Motor neuron (in vitro differentiated cells): ENCODE data around the gene KIAA1217. TPM values are rescaled to one million over a fixed set of nuclear protein-coding genes. Genes with fewer than 3 reads are reported as not detected.
"Not testable (repeated sequence)": the region's sequence is repeated elsewhere in the genome, so short reads cannot be mapped to it uniquely, and the experiment has no call there.

Source experiments
- ATAC-seq, 8 experiments: fragments of 200-7000 bp; cut with Tn5 transposase; replicated peaks in 6 of 8; 2 replicates each; pipeline ENCODE4 v1.8.0; 2021; ENCODE audit warnings: mild to moderate bottlenecking in 8 of 8, moderate library complexity in 8 of 8
- H3K27ac ChIP-seq, 2 donors: fragments of 250-450 bp; sonication (Bioruptor Pico); 2 replicates each; pipeline ENCODE4 v1.9.0; 2021; ENCODE audit warnings: antibody characterized with exemption in 2 of 2, mild to moderate bottlenecking in 2 of 2, moderate library complexity in 1 of 2
- H3K4me1 ChIP-seq, 2 donors: fragments of 250-450 bp; sonication (Bioruptor Pico); replicated peaks in 1 of 2; 2 replicates each; pipeline ENCODE4 v1.6.1; 2021; ENCODE audit warnings: antibody characterized with exemption in 2 of 2, mild to moderate bottlenecking in 2 of 2, moderate library complexity in 1 of 2
- H3K4me3 ChIP-seq, 5 donors: fragments of 250-450 bp; sonication (Bioruptor Pico); 2 replicates each; pipeline ENCODE4 v1.9.0; 2021; ENCODE audit warnings: antibody characterized with exemption in 5 of 5, mild to moderate bottlenecking in 5 of 5, moderate library complexity in 4 of 5
- WGBS, 10 experiments: fragments of 450-650 bp; shearing (Covaris generic); methylation state at CpG; one replicate each; pipeline ENCODE4 v1.0.0; 2022; 5-methylcytosine and 5-hydroxymethylcytosine counted together
- in situ Hi-C, 9 experiments: fragments of 400-800 bp; cut with MboI; loops; one replicate each; pipeline ENCODE4 v1.15.0; 2021; ENCODE audit warnings: low sequenced_read_pairs in 9 of 9, low pct_unique_long_range_greater_than_20kb in 2 of 9; ENCODE audit not compliant: unreplicated experiment in 9 of 9
- total RNA-seq, 8 experiments: library from RNA; unstranded; fragments of 300-600 nt; gene quantifications; 2 replicates each; pipeline versions ENCODE4 v1.2.3 to v1.2.4, GENCODE V29; 2022

KIAA1217 gene
- total RNA-seq, 8 experiments from 2014 or later, result 0.73 to 29.0 (median 3.1) TPM

DNA sequence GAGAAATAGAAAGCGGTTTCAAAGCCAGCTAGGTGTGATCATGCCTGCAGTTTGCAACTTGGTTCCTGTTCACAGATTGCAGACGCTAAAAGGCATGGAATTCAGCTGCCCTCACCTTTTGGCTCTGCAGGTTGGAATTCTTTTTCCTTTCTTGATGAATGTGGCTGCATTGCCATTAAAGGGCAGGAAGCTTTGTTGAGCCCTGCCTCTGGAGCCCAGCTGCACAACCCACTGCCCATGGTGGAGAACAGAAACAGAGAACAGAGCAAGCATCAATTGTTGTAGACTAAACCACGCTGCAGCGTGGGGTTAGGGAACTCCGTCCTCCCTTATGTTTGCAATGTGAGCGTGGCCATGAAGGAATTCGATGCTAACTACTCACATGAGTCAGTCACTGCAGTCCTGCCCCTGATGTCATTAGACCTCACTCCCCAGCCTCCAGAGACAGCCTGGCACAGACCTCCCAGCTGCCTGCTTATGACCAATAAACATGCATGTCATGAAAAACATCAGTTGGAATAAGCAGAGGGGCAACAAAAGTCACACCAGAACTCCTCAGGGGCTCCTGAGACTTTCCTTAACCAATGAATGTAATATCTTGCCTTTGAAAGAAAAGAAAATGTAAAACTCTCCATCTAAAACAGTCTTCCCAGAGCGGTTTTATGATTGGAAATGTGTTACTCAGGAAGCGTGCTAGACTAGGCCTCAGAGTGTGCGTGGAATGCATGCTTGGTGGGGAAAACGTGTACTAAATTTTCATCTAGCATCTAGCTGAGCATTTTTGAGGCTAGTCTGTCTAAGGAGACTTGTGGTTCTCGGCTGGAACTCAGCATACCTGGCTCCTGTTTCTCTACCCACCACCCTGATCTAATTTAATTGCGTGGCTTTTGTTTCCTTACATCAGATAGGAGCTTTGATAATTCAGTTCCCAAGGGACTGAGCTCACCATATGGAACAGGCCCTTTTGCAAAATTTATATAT lies 232.2 kb downstream of the KIAA1217 start:
- in situ Hi-C loops, result no loop called here
- no peak overlapping the region for H3K4me3 ChIP-seq
- ATAC-seq, result peak in 3 of 8 experiments; percentile 72 to 86 (median 82)
- 58 to 100% (median 90%) methylated on average over 1 to 12 of the region's 13 CpGs for WGBS, 10 experiments
- no peaks in the 10 kb centered on the region for H3K4me1 ChIP-seq
- H3K27ac ChIP-seq, result no peak overlapping the region

- H3K27ac ChIP-seq, result no peak overlapping the region
- H3K4me3 ChIP-seq, result no peak overlapping the region
- 63 to 100% (median 94%) methylated on average over 1 of the region's 1 CpG; no CpG with 5 or more reads in 5 of the 10 experiments for WGBS, 10 experiments
- H3K4me1 ChIP-seq, result no peaks in the 10 kb centered on the region
- no peak for ATAC-seq
- in situ Hi-C loops, result no loop called here
These were observed 233.3 kb downstream of the KIAA1217 start for GRCh38 chr10:24442234-24442633.

- in situ Hi-C loops, H3K4me3 ChIP-seq, H3K27ac ChIP-seq, ATAC-seq, H3K4me1 ChIP-seq: not testable (repeated sequence)
- 71 to 100% (median 100%) methylated on average over 1 to 2 of the region's 2 CpGs; no CpG with 5 or more reads in 5 of the 10 experiments for WGBS, 10 experiments
These were observed 233.8 kb downstream of the KIAA1217 start for GRCh38 chr10:24442641-24443174.

- Histone ChIP-seq H3K4me1 (peaks cover 0 to 3% of the 10 kb centered on the region in 2 donors), H3K27ac (no peak overlapping the region), H3K4me3 (no peak overlapping the region)
- in situ Hi-C loops, result no loop called here
- 7 to 97% (median 83%) methylated on average over 1 to 4 of the region's 4 CpGs; no CpG with 5 or more reads in 1 of the 10 experiments for WGBS, 10 experiments
- peak in 1 of 8 experiments; percentile 44 for ATAC-seq
These were observed 235.4 kb downstream of the KIAA1217 start for GRCh38 chr10:24444337-24444736.

- no CpG with 5 or more reads among the region's 2 CpGs for WGBS, 10 experiments
- H3K4me1 ChIP-seq, in situ Hi-C loops, H3K27ac ChIP-seq, ATAC-seq, H3K4me3 ChIP-seq: not testable (repeated sequence)
These were observed 237.0 kb downstream of the KIAA1217 start for GRCh38 chr10:24445958-24446357.

DNA sequence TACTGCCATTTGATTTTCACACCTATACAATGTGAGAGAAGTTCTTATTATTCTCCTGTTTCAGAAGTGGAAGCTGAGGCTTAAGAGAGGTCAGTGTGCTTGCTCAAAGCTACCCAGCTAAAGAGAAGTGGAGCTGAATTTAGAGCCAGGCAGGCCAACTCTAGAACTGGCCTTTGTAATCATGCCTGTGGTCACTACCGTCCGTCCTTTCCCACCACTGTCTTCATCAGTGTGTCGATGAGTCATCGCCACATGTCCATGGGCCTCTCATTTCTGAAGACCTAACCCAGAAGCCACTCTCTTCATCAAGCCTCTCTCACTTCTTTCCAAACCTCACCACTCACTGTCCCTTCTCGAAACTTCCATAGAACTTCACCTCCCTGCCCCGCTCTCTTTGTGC lies 237.8 kb downstream of the KIAA1217 start:
- Histone ChIP-seq H3K27ac (no peak overlapping the region), H3K4me3 (no peak overlapping the region), H3K4me1 (peaks cover 0 to 4% of the 10 kb centered on the region in 2 donors)
- 43 to 100% (median 89%) methylated on average over 3 to 6 of the region's 6 CpGs; no CpG with 5 or more reads in 2 of the 10 experiments for WGBS, 10 experiments
- ATAC-seq, result peak in 2 of 8 experiments; percentile 18 to 50
- in situ Hi-C loops, result no loop called here

- 25 to 100% (median 86%) methylated on average over 1 to 3 of the region's 3 CpGs; no CpG with 5 or more reads in 3 of the 10 experiments for WGBS, 10 experiments
- H3K4me1 ChIP-seq, result peaks cover 0 to 4% of the 10 kb centered on the region in 2 donors
- no peak overlapping the region for H3K27ac ChIP-seq
- in situ Hi-C loops, result no loop called here
- no peak for ATAC-seq
- no peak overlapping the region for H3K4me3 ChIP-seq
These were observed 239.5 kb downstream of the KIAA1217 start for GRCh38 chr10:24448351-24448999.

- H3K4me3 ChIP-seq, result no peak overlapping the region
- peak in 1 of 8 experiments; percentile 7 for ATAC-seq
- 9 to 100% (median 66%) methylated on average over 1 to 5 of the region's 5 CpGs; no CpG with 5 or more reads in 2 of the 10 experiments for WGBS, 10 experiments
- peaks cover 0 to 4% of the 10 kb centered on the region in 2 donors for H3K4me1 ChIP-seq
- H3K27ac ChIP-seq, result no peak overlapping the region
- in situ Hi-C loops, result no loop called here
These were observed 240.4 kb downstream of the KIAA1217 start for GRCh38 chr10:24449321-24449740.

GRCh38 chr10:24449769-24450310 lies 240.9 kb downstream of the KIAA1217 start:
- 6 to 86% (median 69%) methylated on average over 2 to 3 of the region's 3 CpGs; no CpG with 5 or more reads in 1 of the 10 experiments for WGBS, 10 experiments
- Histone ChIP-seq H3K27ac (no peak overlapping the region), H3K4me3 (no peak overlapping the region), H3K4me1 (peaks cover 0 to 4% of the 10 kb centered on the region in 2 donors)
- ATAC-seq, result no peak
- in situ Hi-C loops, result no loop called here

- 14 to 100% (median 72%) methylated on average over 1 to 4 of the region's 4 CpGs; no CpG with 5 or more reads in 2 of the 10 experiments for WGBS, 10 experiments
- H3K27ac ChIP-seq, result no peak overlapping the region
- peaks cover 0 to 4% of the 10 kb centered on the region in 2 donors for H3K4me1 ChIP-seq
- in situ Hi-C loops, result no loop called here
- peak in 3 of 8 experiments; percentile 49 to 89 (median 72) for ATAC-seq
- H3K4me3 ChIP-seq, result no peak overlapping the region
These were observed 242.4 kb downstream of the KIAA1217 start for GRCh38 chr10:24451325-24451820.

DNA sequence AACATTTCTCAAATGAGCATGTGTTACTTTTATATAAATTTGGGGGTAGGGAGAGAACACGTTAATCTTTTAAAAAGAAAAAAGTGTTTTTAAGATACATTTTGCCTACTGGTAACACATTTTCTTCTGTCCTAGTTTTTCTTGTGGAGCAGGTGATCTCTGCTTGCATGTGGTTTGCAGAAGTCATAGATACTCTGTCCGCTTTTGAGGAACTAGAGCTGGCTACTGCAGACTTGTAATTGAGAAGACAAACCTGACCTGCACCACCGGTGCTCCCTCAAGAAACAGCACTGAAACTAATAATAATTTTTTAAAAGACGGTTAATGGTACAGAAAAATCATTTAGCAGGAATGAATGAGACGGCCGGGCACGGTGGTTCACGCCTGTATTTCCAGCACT lies 243.1 kb downstream of the KIAA1217 start:
- in situ Hi-C loops, result no loop called here
- H3K4me3 ChIP-seq, result no peak overlapping the region
- 65 to 100% (median 93%) methylated on average over 2 to 8 of the region's 8 CpGs; no CpG with 5 or more reads in 1 of the 10 experiments for WGBS, 10 experiments
- no peak overlapping the region for H3K27ac ChIP-seq
- ATAC-seq, result no peak
- peaks cover 0 to 4% of the 10 kb centered on the region in 2 donors for H3K4me1 ChIP-seq

- peak in 2 of 8 experiments; percentile 8 for ATAC-seq
- Histone ChIP-seq H3K27ac (no peak overlapping the region), H3K4me1 (peaks cover 0 to 4% of the 10 kb centered on the region in 2 donors), H3K4me3 (no peak overlapping the region)
- in situ Hi-C loops, result no loop called here
These were observed 244.5 kb downstream of the KIAA1217 start for GRCh38 chr10:24453404-24453830.
